ENCODE measurements around the gene GALNT18.

DNA sequence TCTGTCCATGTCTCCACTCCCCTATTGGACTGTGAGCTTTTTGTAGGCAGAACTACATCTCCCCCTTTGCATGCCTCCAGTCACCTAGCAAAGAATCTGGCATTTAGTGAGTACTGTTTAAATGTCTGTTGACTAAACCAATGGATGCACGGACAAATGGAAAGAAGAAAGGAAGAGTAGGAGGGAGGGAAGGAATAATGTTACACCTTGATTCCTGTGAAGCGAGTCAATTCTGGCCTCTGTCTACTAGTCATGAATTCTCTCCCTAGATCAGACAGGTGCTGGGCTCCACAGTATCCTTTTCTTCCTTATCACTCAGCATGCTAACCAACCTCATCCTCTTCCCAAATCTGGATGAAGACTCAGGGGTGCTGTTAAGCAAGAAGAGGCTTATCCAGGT lies 33.6 kb downstream of the GALNT18 start:
- TF ChIP-seq CTCF (IDR thresholded peaks at IDR 0.05) (no peak), POLR2A (IDR thresholded peaks at IDR 0.05) (no peak), POLR2AphosphoS5 (IDR thresholded peaks at IDR 0.05; ENCODE audit: insufficient read depth in 1 of 2, low read depth in 1 of 2) (no peak)
